ENCODE measurements around the gene TEX53. TPM values are rescaled to one million over a fixed set of nuclear protein-coding genes. Genes with fewer than 3 reads are reported as not detected.

Gene TEX53
- total and polyA plus RNA-seq, 10 of the 15 experiments (the other 5 are each of a cell fraction or from before 2014, with no cell fraction given) = not detected

DNA sequence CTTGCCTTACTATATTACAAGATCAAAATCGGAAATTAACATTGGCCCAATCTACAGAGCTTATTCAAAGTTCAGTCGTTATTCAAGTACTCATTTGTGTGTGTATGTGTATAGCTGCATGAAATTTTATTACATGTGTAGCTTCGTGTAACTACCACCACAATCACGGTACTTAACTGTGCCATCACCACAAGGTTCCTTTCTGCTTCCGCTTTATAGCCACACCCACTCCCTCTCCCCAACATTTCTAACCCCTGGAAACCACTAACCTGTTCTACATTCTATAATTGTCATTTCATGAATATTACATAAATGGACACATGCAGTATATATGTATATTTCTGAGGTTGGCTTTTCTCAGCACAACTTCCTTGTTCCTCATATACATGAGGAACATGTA lies 28.3 kb upstream of the TEX53 start:
- DNase-seq (ENCODE audit: low read depth, low spot score) = no peak
- no peak overlapping the region for H3K4me3 ChIP-seq
- no peaks in the 10 kb centered on the region for H3K79me2 ChIP-seq (ENCODE audit: control insufficient read depth, insufficient read depth, low read length)
- H3K9ac ChIP-seq (ENCODE audit: control insufficient read depth, insufficient read depth, low read length) = no peak overlapping the region
- no peak for ATAC-seq
- H3K9me3 ChIP-seq (replicated peaks; ENCODE audit: control insufficient read depth, insufficient read depth, low read length) = no peaks in the 10 kb centered on the region
- no peaks in the 10 kb centered on the region for H4K20me1 ChIP-seq (ENCODE audit: control insufficient read depth, insufficient read depth)
- no peaks in the 10 kb centered on the region for H3K4me1 ChIP-seq (ENCODE audit: control insufficient read depth, insufficient read depth, low read length)
- H3K27me3 ChIP-seq (replicated peaks in 1 of 2; ENCODE audit: control insufficient read depth in 2 of 2, insufficient read depth in 2 of 2, low read length in 1 of 2) = no peaks in the 10 kb centered on the region
- RAD21 ChIA-PET (ENCODE audit: unreplicated experiment) = interaction anchor here (0.8 to 1.2 kb wide), 2 partner anchors 220 to 329 kb away, joined by 3 read pairs; no protein-coding TSS in a partner anchor
- no peak overlapping the region for H2AFZ ChIP-seq (ENCODE audit: control insufficient read depth, low read depth, low read length)
- no TSS peak for BruUV-seq (replicated peaks)
- H3K4me2 ChIP-seq (ENCODE audit: control insufficient read depth, insufficient read depth) = no peak overlapping the region
- 56% methylated on average over 5 of the region's 5 CpGs for WGBS (ENCODE audit: insufficient coverage, insufficient replicate concordance, low lambda C conversion rate, missing lambda C conversion rate)
- intact Hi-C loops (cut with micrococcal nuclease; ENCODE audit: unreplicated experiment) = no loop called here
- SMC1A ChIA-PET (ENCODE audit: uncharacterized antibody, unreplicated experiment) = interaction anchor here (0.8 to 1.9 kb wide), 3 partner anchors 13 to 327 kb away, joined by 3 to 4 read pairs (median 4); no protein-coding TSS in a partner anchor
- no peak for FAIRE-seq
- POLR2A ChIA-PET = no interaction called here
- no peak overlapping the region for H3K27ac ChIP-seq (ENCODE audit: control insufficient read depth, insufficient read depth)
- in situ Hi-C loops (cut with MboI) = no loop called here
- TF ChIP-seq, protein P1, sequence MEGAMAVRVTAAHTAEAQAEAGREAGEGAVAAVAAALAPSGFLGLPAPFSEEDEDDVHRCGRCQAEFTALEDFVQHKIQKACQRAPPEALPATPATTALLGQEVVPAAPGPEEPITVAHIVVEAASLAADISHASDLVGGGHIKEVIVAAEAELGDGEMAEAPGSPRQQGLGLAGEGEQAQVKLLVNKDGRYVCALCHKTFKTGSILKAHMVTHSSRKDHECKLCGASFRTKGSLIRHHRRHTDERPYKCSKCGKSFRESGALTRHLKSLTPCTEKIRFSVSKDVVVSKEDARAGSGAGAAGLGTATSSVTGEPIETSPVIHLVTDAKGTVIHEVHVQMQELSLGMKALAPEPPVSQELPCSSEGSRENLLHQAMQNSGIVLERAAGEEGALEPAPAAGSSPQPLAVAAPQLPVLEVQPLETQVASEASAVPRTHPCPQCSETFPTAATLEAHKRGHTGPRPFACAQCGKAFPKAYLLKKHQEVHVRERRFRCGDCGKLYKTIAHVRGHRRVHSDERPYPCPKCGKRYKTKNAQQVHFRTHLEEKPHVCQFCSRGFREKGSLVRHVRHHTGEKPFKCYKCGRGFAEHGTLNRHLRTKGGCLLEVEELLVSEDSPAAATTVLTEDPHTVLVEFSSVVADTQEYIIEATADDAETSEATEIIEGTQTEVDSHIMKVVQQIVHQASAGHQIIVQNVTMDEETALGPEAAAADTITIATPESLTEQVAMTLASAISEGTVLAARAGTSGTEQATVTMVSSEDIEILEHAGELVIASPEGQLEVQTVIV (IDR thresholded peaks at IDR 0.05; ENCODE audit: borderline replicate concordance, partially characterized antibody) = no peak
- TF ChIP-seq, protein P2, sequence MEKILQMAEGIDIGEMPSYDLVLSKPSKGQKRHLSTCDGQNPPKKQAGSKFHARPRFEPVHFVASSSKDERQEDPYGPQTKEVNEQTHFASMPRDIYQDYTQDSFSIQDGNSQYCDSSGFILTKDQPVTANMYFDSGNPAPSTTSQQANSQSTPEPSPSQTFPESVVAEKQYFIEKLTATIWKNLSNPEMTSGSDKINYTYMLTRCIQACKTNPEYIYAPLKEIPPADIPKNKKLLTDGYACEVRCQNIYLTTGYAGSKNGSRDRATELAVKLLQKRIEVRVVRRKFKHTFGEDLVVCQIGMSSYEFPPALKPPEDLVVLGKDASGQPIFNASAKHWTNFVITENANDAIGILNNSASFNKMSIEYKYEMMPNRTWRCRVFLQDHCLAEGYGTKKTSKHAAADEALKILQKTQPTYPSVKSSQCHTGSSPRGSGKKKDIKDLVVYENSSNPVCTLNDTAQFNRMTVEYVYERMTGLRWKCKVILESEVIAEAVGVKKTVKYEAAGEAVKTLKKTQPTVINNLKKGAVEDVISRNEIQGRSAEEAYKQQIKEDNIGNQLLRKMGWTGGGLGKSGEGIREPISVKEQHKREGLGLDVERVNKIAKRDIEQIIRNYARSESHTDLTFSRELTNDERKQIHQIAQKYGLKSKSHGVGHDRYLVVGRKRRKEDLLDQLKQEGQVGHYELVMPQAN (conservative IDR thresholded peaks at IDR 0.05) = no peak
- TF ChIP-seq, protein P3, sequence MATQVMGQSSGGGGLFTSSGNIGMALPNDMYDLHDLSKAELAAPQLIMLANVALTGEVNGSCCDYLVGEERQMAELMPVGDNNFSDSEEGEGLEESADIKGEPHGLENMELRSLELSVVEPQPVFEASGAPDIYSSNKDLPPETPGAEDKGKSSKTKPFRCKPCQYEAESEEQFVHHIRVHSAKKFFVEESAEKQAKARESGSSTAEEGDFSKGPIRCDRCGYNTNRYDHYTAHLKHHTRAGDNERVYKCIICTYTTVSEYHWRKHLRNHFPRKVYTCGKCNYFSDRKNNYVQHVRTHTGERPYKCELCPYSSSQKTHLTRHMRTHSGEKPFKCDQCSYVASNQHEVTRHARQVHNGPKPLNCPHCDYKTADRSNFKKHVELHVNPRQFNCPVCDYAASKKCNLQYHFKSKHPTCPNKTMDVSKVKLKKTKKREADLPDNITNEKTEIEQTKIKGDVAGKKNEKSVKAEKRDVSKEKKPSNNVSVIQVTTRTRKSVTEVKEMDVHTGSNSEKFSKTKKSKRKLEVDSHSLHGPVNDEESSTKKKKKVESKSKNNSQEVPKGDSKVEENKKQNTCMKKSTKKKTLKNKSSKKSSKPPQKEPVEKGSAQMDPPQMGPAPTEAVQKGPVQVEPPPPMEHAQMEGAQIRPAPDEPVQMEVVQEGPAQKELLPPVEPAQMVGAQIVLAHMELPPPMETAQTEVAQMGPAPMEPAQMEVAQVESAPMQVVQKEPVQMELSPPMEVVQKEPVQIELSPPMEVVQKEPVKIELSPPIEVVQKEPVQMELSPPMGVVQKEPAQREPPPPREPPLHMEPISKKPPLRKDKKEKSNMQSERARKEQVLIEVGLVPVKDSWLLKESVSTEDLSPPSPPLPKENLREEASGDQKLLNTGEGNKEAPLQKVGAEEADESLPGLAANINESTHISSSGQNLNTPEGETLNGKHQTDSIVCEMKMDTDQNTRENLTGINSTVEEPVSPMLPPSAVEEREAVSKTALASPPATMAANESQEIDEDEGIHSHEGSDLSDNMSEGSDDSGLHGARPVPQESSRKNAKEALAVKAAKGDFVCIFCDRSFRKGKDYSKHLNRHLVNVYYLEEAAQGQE (IDR thresholded peaks at IDR 0.05; ENCODE audit: low read depth, low read length) = no peak
- TF ChIP-seq BACH1 (IDR thresholded peaks at IDR 0.05; ENCODE audit: borderline replicate concordance) (no peak), GABPA (IDR thresholded peaks at IDR 0.05; ENCODE audit: low read depth) (no peak), EED (IDR thresholded peaks at IDR 0.05; ENCODE audit: low read depth) (no peak), NFYA (IDR thresholded peaks at IDR 0.05; ENCODE audit: borderline replicate concordance, low read depth, low read length) (no peak), NR2C1 (IDR thresholded peaks at IDR 0.05) (no peak), SUPT20H (IDR thresholded peaks at IDR 0.05; ENCODE audit: borderline replicate concordance, control insufficient read depth, low read depth, low read length) (no peak), BCL11A (IDR thresholded peaks at IDR 0.05; ENCODE audit: low read depth, low read length) (no peak), RB1 (IDR thresholded peaks at IDR 0.05; ENCODE audit: borderline replicate concordance) (no peak), SMC3 (IDR thresholded peaks at IDR 0.05; ENCODE audit: borderline replicate concordance, low read length) (no peak)
- no peaks in the 10 kb centered on the region for H3K36me3 ChIP-seq (ENCODE audit: control insufficient read depth in 2 of 2, insufficient read depth in 2 of 2, low read length in 1 of 2)
- CTCF ChIA-PET = interaction anchor here (0.7 to 1.7 kb wide), 9 partner anchors 13 to 329 kb away, joined by 3 to 6 read pairs (median 4); no protein-coding TSS in a partner anchor

All from GM12878 (cell line).